Keratinocyte (primary cell): ENCODE measurements around the gene AFTPH.

Experiments
- EZH2 ChIP-seq: IDR thresholded peaks from one replicate; pipeline ENCODE4 v1.6.1; 2012; ENCODE audit warnings: inconsistent platforms, mild to moderate bottlenecking, low read length, moderate library complexity
- TF ChIP-seq, protein P1 (sequence below), 3 experiments: IDR thresholded peaks in 1 of 3; conservative IDR thresholded peaks in 1 of 3; optimal IDR thresholded peaks in 1 of 3; 2 replicates in 2 of 3; 3 replicates in 1 of 3; pipeline versions ENCODE3 to v1.5.1; 2011; ENCODE audit warnings: low read length in 3 of 3, mild to moderate bottlenecking in 3 of 3, moderate library complexity in 2 of 3, control low read depth in 1 of 3, inconsistent platforms in 1 of 3; ENCODE audit not compliant: insufficient read depth in 2 of 3; ENCODE audit errors: extremely low read depth in 1 of 3

DNA sequence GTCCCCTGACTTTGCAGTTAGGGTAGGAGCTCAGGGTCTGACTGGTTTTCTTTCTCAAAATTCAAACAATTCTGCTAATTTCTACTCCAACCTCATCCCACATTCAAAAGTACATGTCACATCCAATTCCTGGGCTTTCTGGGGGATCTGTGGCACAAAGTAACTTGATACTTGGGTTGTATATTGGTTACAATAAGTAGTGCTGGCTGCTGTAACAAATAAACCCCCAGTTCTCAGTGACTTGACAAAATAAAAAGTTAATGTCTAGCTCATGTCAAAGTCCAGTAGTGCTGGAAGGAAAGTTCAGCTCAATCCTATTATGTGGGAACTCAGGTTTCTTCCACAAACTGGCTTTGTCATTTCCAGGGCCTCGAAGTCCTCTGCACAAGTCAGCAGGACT is 47.1 kb upstream of the AFTPH start:
- no peak for TF ChIP-seq EZH2
- TF ChIP-seq, protein P1, sequence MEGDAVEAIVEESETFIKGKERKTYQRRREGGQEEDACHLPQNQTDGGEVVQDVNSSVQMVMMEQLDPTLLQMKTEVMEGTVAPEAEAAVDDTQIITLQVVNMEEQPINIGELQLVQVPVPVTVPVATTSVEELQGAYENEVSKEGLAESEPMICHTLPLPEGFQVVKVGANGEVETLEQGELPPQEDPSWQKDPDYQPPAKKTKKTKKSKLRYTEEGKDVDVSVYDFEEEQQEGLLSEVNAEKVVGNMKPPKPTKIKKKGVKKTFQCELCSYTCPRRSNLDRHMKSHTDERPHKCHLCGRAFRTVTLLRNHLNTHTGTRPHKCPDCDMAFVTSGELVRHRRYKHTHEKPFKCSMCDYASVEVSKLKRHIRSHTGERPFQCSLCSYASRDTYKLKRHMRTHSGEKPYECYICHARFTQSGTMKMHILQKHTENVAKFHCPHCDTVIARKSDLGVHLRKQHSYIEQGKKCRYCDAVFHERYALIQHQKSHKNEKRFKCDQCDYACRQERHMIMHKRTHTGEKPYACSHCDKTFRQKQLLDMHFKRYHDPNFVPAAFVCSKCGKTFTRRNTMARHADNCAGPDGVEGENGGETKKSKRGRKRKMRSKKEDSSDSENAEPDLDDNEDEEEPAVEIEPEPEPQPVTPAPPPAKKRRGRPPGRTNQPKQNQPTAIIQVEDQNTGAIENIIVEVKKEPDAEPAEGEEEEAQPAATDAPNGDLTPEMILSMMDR (optimal IDR thresholded peaks at IDR 0.05 in 1 of 3, IDR thresholded peaks at IDR 0.05 in 1 of 3, conservative IDR thresholded peaks at IDR 0.05 in 1 of 3; ENCODE audit: extremely low read depth in 1 of 3, insufficient read depth in 2 of 3, low read length in 3 of 3), result no peak
